NK-92 (cell line): Measurements from ENCODE around the gene BTBD6.
"Not testable (repeated sequence)": the region's sequence is repeated elsewhere in the genome, so short reads cannot be mapped to it uniquely, and the experiment has no call there.

Experiments
- DNase-seq: peaks from one replicate; lab custom pipeline; 2025; ENCODE audit not compliant: unreplicated experiment; lab: John Stamatoyannopoulos, UW

BTBD6 gene

GRCh38 chr14:105268736-105269354, 20.5 kb downstream of the BTBD6 start:
- DNase-seq = no peak

GRCh38 chr14:105269405-105269804, 21.1 kb downstream of the BTBD6 start:
- DNase-seq = no peak

- DNase-seq = no peak
Measured at GRCh38 chr14:105271224-105271890, 23.0 kb downstream of the BTBD6 start.

- no peak for DNase-seq
Measured at GRCh38 chr14:105272623-105273022, 24.3 kb downstream of the BTBD6 start.

GRCh38 chr14:105273062-105273461, 24.7 kb downstream of the BTBD6 start:
- no peak for DNase-seq

- DNase-seq = no peak
Measured at GRCh38 chr14:105274637-105275036, 26.3 kb downstream of the BTBD6 start.

- DNase-seq = no peak
Measured at GRCh38 chr14:105275267-105275946, 27.1 kb downstream of the BTBD6 start.

- DNase-seq = not testable (repeated sequence)
Measured at GRCh38 chr14:105277448-105277847, 29.1 kb downstream of the BTBD6 start.

GRCh38 chr14:105279642-105280361, 31.5 kb downstream of the BTBD6 start:
- no peak for DNase-seq

- no peak for DNase-seq
Measured at GRCh38 chr14:105280525-105280924, 32.2 kb downstream of the BTBD6 start.

- DNase-seq = no peak
Measured at GRCh38 chr14:105281371-105282097, 33.2 kb downstream of the BTBD6 start.

GRCh38 chr14:105282098-105282725, 33.9 kb downstream of the BTBD6 start:
- no peak for DNase-seq

GRCh38 chr14:105283028-105283427, 34.7 kb downstream of the BTBD6 start:
- no peak for DNase-seq

- DNase-seq = no peak
Measured at GRCh38 chr14:105283899-105284298, 35.6 kb downstream of the BTBD6 start.

- no peak for DNase-seq
Measured at GRCh38 chr14:105285174-105285573, 36.8 kb downstream of the BTBD6 start.

- no peak for DNase-seq
Measured at GRCh38 chr14:105286759-105287144, 38.4 kb downstream of the BTBD6 start.

- DNase-seq = no peak
Measured at GRCh38 chr14:105287249-105288102, 39.1 kb downstream of the BTBD6 start.

GRCh38 chr14:105288936-105289335, 40.6 kb downstream of the BTBD6 start:
- not testable (repeated sequence) for DNase-seq

- DNase-seq = no peak
Measured at GRCh38 chr14:105290621-105291346, 42.5 kb downstream of the BTBD6 start.
